HG03460 (cell line): ENCODE results near the gene OLFM4.

Source experiments
- ATAC-seq: cut with Tn5 transposase; IDR thresholded peaks from one replicate; pipeline ENCODE4 v1.9.1; 2021; ENCODE audit not compliant: unreplicated experiment

Gene OLFM4

GRCh38 chr13:53066411-53066810, 37.8 kb downstream of the OLFM4 start:
- ATAC-seq = no peak

GRCh38 chr13:53068585-53069520, 40.2 kb downstream of the OLFM4 start:
- ATAC-seq = no peak

GRCh38 chr13:53069800-53070199, 41.2 kb downstream of the OLFM4 start:
- no peak for ATAC-seq

- no peak for ATAC-seq
Measured at GRCh38 chr13:53073711-53074110, 45.1 kb downstream of the OLFM4 start.

- no peak for ATAC-seq
Measured at GRCh38 chr13:53074114-53074513, 45.5 kb downstream of the OLFM4 start.

GRCh38 chr13:53075356-53076041, 46.9 kb downstream of the OLFM4 start:
- no peak for ATAC-seq

GRCh38 chr13:53079691-53080090, 51.1 kb downstream of the OLFM4 start:
- no peak for ATAC-seq

GRCh38 chr13:53088871-53089270, 60.3 kb downstream of the OLFM4 start:
- ATAC-seq = no peak

- no peak for ATAC-seq
Measured at GRCh38 chr13:53089951-53090350, 61.3 kb downstream of the OLFM4 start.

- ATAC-seq = no peak
Measured at GRCh38 chr13:53090461-53090860, 61.8 kb downstream of the OLFM4 start.

GRCh38 chr13:53092931-53093330, 64.3 kb downstream of the OLFM4 start:
- ATAC-seq = no peak

GRCh38 chr13:53098455-53098854, 69.8 kb downstream of the OLFM4 start:
- ATAC-seq = no peak

- ATAC-seq = no peak
Measured at GRCh38 chr13:53100394-53101063, 71.9 kb downstream of the OLFM4 start.
